Glutamatergic neuron (in vitro differentiated cells): Measurements from ENCODE around the gene HNRNPC. TPM values are rescaled to one million over a fixed set of nuclear protein-coding genes. Genes with fewer than 3 reads are reported as not detected.
"Not testable (repeated sequence)": the region's sequence is repeated elsewhere in the genome, so short reads cannot be mapped to it uniquely, and the experiment has no call there.

Experiments used
- DNase-seq: peaks from one replicate; pipeline ENCODE4 v3.0.0; 2022
- H3K27ac Mint-ChIP-seq: one replicate; pipeline ENCODE4 v1.8.0; 2020; ENCODE audit warnings: mild to moderate bottlenecking, mixed read lengths, inconsistent platforms; ENCODE audit not compliant: unreplicated experiment
- H3K27me3 Mint-ChIP-seq: one replicate; pipeline ENCODE4 v1.8.0; 2020; ENCODE audit warnings: mild to moderate bottlenecking, moderate library complexity, mixed read lengths, inconsistent platforms; ENCODE audit not compliant: unreplicated experiment
- H3K36me3 Mint-ChIP-seq: one replicate; pipeline ENCODE4 v1.8.0; 2020; ENCODE audit warnings: mild to moderate bottlenecking, mixed read lengths, inconsistent platforms; ENCODE audit not compliant: unreplicated experiment
- H3K4me1 Mint-ChIP-seq: one replicate; pipeline ENCODE4 v1.8.0; 2020; ENCODE audit warnings: mild to moderate bottlenecking, low read depth, mixed read lengths, inconsistent platforms; ENCODE audit not compliant: unreplicated experiment
- H3K4me3 Mint-ChIP-seq: one replicate; pipeline ENCODE4 v1.8.0; 2020; ENCODE audit warnings: mild to moderate bottlenecking, mixed read lengths, inconsistent platforms; ENCODE audit not compliant: unreplicated experiment
- H3K9me3 Mint-ChIP-seq: one replicate; pipeline ENCODE4 v1.8.0; 2020; ENCODE audit warnings: mild to moderate bottlenecking, moderate library complexity, mixed read lengths, inconsistent platforms; ENCODE audit not compliant: unreplicated experiment
- CTCF ChIP-seq: fragments of 200-600 bp; sonication (generic); IDR thresholded peaks from one replicate; pipeline ENCODE4 v1.5.0; 2021; ENCODE audit not compliant: partially characterized antibody, unreplicated experiment
- total RNA-seq: library from RNA; stranded (reverse); fragmentation: NEBNext Ultra II Directional; extraction: Animal tissue kit (Norgen Biotek cat#: 25700); gene quantifications from one replicate; pipeline ENCODE4 v1.2.1, GENCODE V29; 2021; ENCODE audit not compliant: unreplicated experiment

Gene HNRNPC
- total RNA-seq, 1 donor from 2014 or later = 514 TPM

- H3K9me3 Mint-ChIP-seq = no peaks in the 10 kb centered on the region
- H3K36me3 Mint-ChIP-seq = no peaks in the 10 kb centered on the region
- H3K4me1 Mint-ChIP-seq = peaks cover 4% of the 10 kb centered on the region
- no peak for TF ChIP-seq CTCF
- H3K27ac Mint-ChIP-seq = peak overlapping the region; percentile 50
- no peak for DNase-seq
- H3K27me3 Mint-ChIP-seq = no peaks in the 10 kb centered on the region
- peak overlapping the region; percentile 95 for H3K4me3 Mint-ChIP-seq
Measured at GRCh38 chr14:21309238-21309636, 40.0 kb upstream of the HNRNPC start.

GRCh38 chr14:21308479-21309237 is 39.4 kb upstream of the HNRNPC start:
- Mint-ChIP-seq H3K9me3 (no peaks in the 10 kb centered on the region), H3K27ac (peak overlapping the region; percentile 50), H3K36me3 (no peaks in the 10 kb centered on the region), H3K4me3 (peak overlapping the region; percentile 95), H3K4me1 (peaks cover 4% of the 10 kb centered on the region), H3K27me3 (no peaks in the 10 kb centered on the region)
- TF ChIP-seq CTCF = no peak
- DNase-seq = peak; percentile 38

GRCh38 chr14:21308132-21308478 is 38.9 kb upstream of the HNRNPC start:
- Mint-ChIP-seq H3K36me3 (no peaks in the 10 kb centered on the region), H3K4me1 (peaks cover 4% of the 10 kb centered on the region), H3K27me3 (no peaks in the 10 kb centered on the region), H3K4me3 (peak overlapping the region; percentile 95), H3K27ac (peak overlapping the region; percentile 50), H3K9me3 (no peaks in the 10 kb centered on the region)
- no peak for DNase-seq
- no peak for TF ChIP-seq CTCF

- no peak for DNase-seq
- Mint-ChIP-seq H3K27me3 (no peaks in the 10 kb centered on the region), H3K4me3 (peak overlapping the region; percentile 27), H3K27ac (no peak overlapping the region), H3K4me1 (peaks cover 4% of the 10 kb centered on the region), H3K9me3 (no peaks in the 10 kb centered on the region), H3K36me3 (no peaks in the 10 kb centered on the region)
- no peak for TF ChIP-seq CTCF
Measured at GRCh38 chr14:21307637-21308036, 38.4 kb upstream of the HNRNPC start.

GRCh38 chr14:21302836-21303140 is 33.5 kb upstream of the HNRNPC start:
- H3K27me3 Mint-ChIP-seq, H3K4me1 Mint-ChIP-seq, H3K36me3 Mint-ChIP-seq, H3K27ac Mint-ChIP-seq, H3K4me3 Mint-ChIP-seq, H3K9me3 Mint-ChIP-seq, DNase-seq: not testable (repeated sequence)
